UCSD-AML1 (cell line): ENCODE data around the gene NTN4.
"Not testable (repeated sequence)": the region's sequence is repeated elsewhere in the genome, so short reads cannot be mapped to it uniquely, and the experiment has no call there.

Experiments
- DNase-seq: peaks from one replicate; lab custom pipeline; 2025; ENCODE audit not compliant: unreplicated experiment; lab: John Stamatoyannopoulos, UW

Gene NTN4

GRCh38 chr12:95629392-95629791 is 161.2 kb downstream of the NTN4 start:
- no peak for DNase-seq

- DNase-seq = no peak
These were observed 163.7 kb downstream of the NTN4 start for GRCh38 chr12:95626854-95627253.

- no peak for DNase-seq
These were observed 165.6 kb downstream of the NTN4 start for GRCh38 chr12:95625012-95625411.

GRCh38 chr12:95624589-95624988 is 166.0 kb downstream of the NTN4 start:
- DNase-seq = no peak

GRCh38 chr12:95623554-95624170 is 166.9 kb downstream of the NTN4 start:
- peak; percentile 48 for DNase-seq

- DNase-seq = no peak
These were observed 167.7 kb downstream of the NTN4 start for GRCh38 chr12:95622879-95623278.

- DNase-seq = no peak
These were observed 168.8 kb downstream of the NTN4 start for GRCh38 chr12:95621725-95622124.

- DNase-seq = no peak
These were observed 170.4 kb downstream of the NTN4 start for GRCh38 chr12:95620171-95620570.

GRCh38 chr12:95616470-95616869 is 174.1 kb downstream of the NTN4 start:
- DNase-seq = not testable (repeated sequence)

GRCh38 chr12:95615749-95616148 is 174.8 kb downstream of the NTN4 start:
- no peak for DNase-seq

- no peak for DNase-seq
These were observed 176.1 kb downstream of the NTN4 start for GRCh38 chr12:95614390-95614982.

- DNase-seq = no peak
These were observed 177.5 kb downstream of the NTN4 start for GRCh38 chr12:95613021-95613420.

- no peak for DNase-seq
These were observed 178.8 kb downstream of the NTN4 start for GRCh38 chr12:95611676-95612309.

GRCh38 chr12:95608252-95609033 is 182.1 kb downstream of the NTN4 start:
- DNase-seq = no peak
